HepG2 (cell line): ENCODE data around the gene CCDC30. TPM values are rescaled to one million over a fixed set of nuclear protein-coding genes. Genes with fewer than 3 reads are reported as not detected.

Experiments
- ATAC-seq: fragments of 200-7000 bp; cut with Tn5 transposase; 3 replicates; pipeline ENCODE4 v1.9.1; 2020; ENCODE audit warnings: mild to moderate bottlenecking, moderate library complexity
- BruUV-seq: library from RNA; stranded (reverse); fragments of 400-500 nt; replicated peaks from 2 replicates; lab custom pipeline; 2021; lab: Mats Ljungman, UMichigan
- CTCF ChIA-PET: fragments of 300-600 bp; formaldehyde crosslinking; extraction: SDS; loops from one replicate; lab custom pipeline; 2021; ENCODE audit warnings: low total read pairs, inconsistent platforms, low intra/inter-chr PET ratio; lab: Yijun Ruan, JAX
- POLR2A ChIA-PET: fragments of 350-600 bp; sonication (Branson Sonifier 250); formaldehyde crosslinking; loops from one replicate; lab custom pipeline; 2020; ENCODE audit warnings: antibody characterized with exemption, inconsistent platforms; lab: Yijun Ruan, JAX
- DNase-seq: peaks from one replicate; pipeline ENCODE4 v3.0.0-alpha.2; 2015; ENCODE audit warnings: low spot score
- FAIRE-seq: peaks from 3 replicates; lab custom pipeline; 2011; peaks lifted over from hg19 to GRCh38; lab: Jason Lieb, UNC
- H2AFZ ChIP-seq: one replicate; pipeline ENCODE4 v1.6.1; 2011; ENCODE audit warnings: low read length, inconsistent platforms
- H3K27ac ChIP-seq: fragments of 300-600 bp; 3 replicates; pipeline ENCODE4 v1.8.0; 2011; ENCODE audit warnings: mixed run types, mild to moderate bottlenecking, mixed read lengths, low read length, inconsistent platforms; ENCODE audit not compliant: insufficient read depth; ENCODE audit errors: extremely low read length
- H3K27me3 ChIP-seq, 2 experiments: fragments of 200-600 bp in 1 of 2; 2 replicates in 1 of 2; 3 replicates in 1 of 2; pipeline versions ENCODE4 v1.6.0 to v1.8.0; 2011; ENCODE audit warnings: low read length in 2 of 2, mild to moderate bottlenecking in 2 of 2, moderate library complexity in 2 of 2, inconsistent platforms in 1 of 2; ENCODE audit not compliant: insufficient read depth in 2 of 2, control insufficient read depth in 1 of 2
- H3K36me3 ChIP-seq, 2 experiments: fragments of 200-600 bp in 1 of 2; replicated peaks in 1 of 2; 2 replicates in 1 of 2; 3 replicates in 1 of 2; pipeline versions ENCODE4 v1.5.1 to v1.8.0; 2011; ENCODE audit warnings: low read length in 2 of 2, inconsistent platforms in 1 of 2; ENCODE audit not compliant: insufficient read depth in 2 of 2, control insufficient read depth in 1 of 2
- H3K4me1 ChIP-seq: 2 replicates; pipeline ENCODE4 v1.5.1; 2012; ENCODE audit warnings: low read length, inconsistent platforms; ENCODE audit not compliant: insufficient read depth
- H3K4me2 ChIP-seq: 2 replicates; pipeline ENCODE4 v1.6.0; 2011; ENCODE audit warnings: low read depth, low read length, inconsistent platforms
- H3K4me3 ChIP-seq, 3 experiments: fragments of 200-600 bp in 1 of 3; sonication (generic), shearing (Covaris generic) in 1 of 3; replicated peaks in 1 of 3; 2 replicates each; pipeline ENCODE4 v1.5.1; 2011 to 2016; ENCODE audit warnings: low read length in 3 of 3, inconsistent platforms in 2 of 3, low read depth in 2 of 3, mild to moderate bottlenecking in 2 of 3, control low read depth in 1 of 3, mixed read lengths in 1 of 3; ENCODE audit not compliant: insufficient read depth in 1 of 3
- H3K79me2 ChIP-seq: one replicate; pipeline ENCODE4 v1.6.1; 2011; ENCODE audit warnings: low read length, inconsistent platforms; ENCODE audit not compliant: insufficient read depth
- H3K9ac ChIP-seq: 2 replicates; pipeline ENCODE4 v1.6.0; 2011; ENCODE audit warnings: mild to moderate bottlenecking, low read depth, low read length, inconsistent platforms; ENCODE audit not compliant: insufficient read depth
- H3K9me3 ChIP-seq: 2 replicates; pipeline ENCODE4 v1.5.1; 2012; ENCODE audit warnings: mild to moderate bottlenecking, low read length
- H4K20me1 ChIP-seq: 2 replicates; pipeline ENCODE4 v1.6.0; 2011; ENCODE audit warnings: inconsistent platforms, mild to moderate bottlenecking, low read length, moderate library complexity; ENCODE audit not compliant: insufficient read depth
- ARNTL ChIP-seq: sonication (generic); formaldehyde crosslinking; IDR thresholded peaks from 2 replicates; pipeline ENCODE4 v1.4.0; 2020; ENCODE audit warnings: mild to moderate bottlenecking, missing genetic modification reagents
- HHEX ChIP-seq: IDR thresholded peaks from 2 replicates; pipeline ENCODE4 v1.6.1; 2016; ENCODE audit warnings: control low read depth
- KLF12 ChIP-seq: sonication (generic); formaldehyde crosslinking; IDR thresholded peaks from 2 replicates; pipeline ENCODE4 v1.4.0; 2020; ENCODE audit warnings: missing genetic modification reagents, borderline replicate concordance
- PLRG1 ChIP-seq: fragments of 450-650 bp; conservative IDR thresholded peaks from 2 replicates; pipeline ENCODE4 v1.6.1; 2016
- RAD51 ChIP-seq: fragments of 450-650 bp; IDR thresholded peaks from 2 replicates; pipeline ENCODE4 v1.6.1; 2016; ENCODE audit warnings: borderline replicate concordance
- RFXANK ChIP-seq: IDR thresholded peaks from 2 replicates; pipeline ENCODE4 v1.6.1; 2016
- ZC3H4 ChIP-seq: sonication (generic); formaldehyde crosslinking; IDR thresholded peaks from 2 replicates; pipeline ENCODE4 v1.4.0; 2020; ENCODE audit warnings: missing genetic modification reagents, borderline replicate concordance
- ZFP36L2 ChIP-seq: sonication (generic); formaldehyde crosslinking; IDR thresholded peaks from 2 replicates; pipeline ENCODE4 v1.4.0; 2020; ENCODE audit warnings: missing genetic modification reagents
- ZNF7 ChIP-seq: IDR thresholded peaks from 2 replicates; pipeline ENCODE4 v1.6.1; 2016; ENCODE audit warnings: missing biosample characterization, missing genetic modification reagents
- ZSCAN12 ChIP-seq: sonication (generic); formaldehyde crosslinking; IDR thresholded peaks from 2 replicates; pipeline ENCODE4 v1.9.0; 2021; ENCODE audit warnings: mild to moderate bottlenecking, missing genetic modification reagents
- WGBS: methylation state at CpG from one replicate; pipeline ENCODE4 v1.1.6; 2017; ENCODE audit warnings: low lambda C conversion rate; 5-methylcytosine and 5-hydroxymethylcytosine counted together
- in situ Hi-C: cut with HindIII; loops from 2 replicates; pipeline ENCODE4 v1.10.0; 2017; ENCODE audit warnings: low pct_unique_long_range_greater_than_20kb; ENCODE audit not compliant: extremely low pct_ligation_motif_present
- intact Hi-C: fragments of 100-400 bp; cut with micrococcal nuclease; formaldehyde crosslinking; loops from one replicate; pipeline ENCODE4 v1.10.0; 2022; ENCODE audit not compliant: unreplicated experiment
- polyA plus RNA-seq, 8 experiments: library from polyadenylated mRNA; depleted of rRNA in 3 of 8; stranded (reverse) in 7 of 8; unstranded in 1 of 8; fragments of >200 nt; fragmentation: Illumina TruSeq in 4 of 8; extraction: Trizol in 4 of 8; gene quantifications; 2 replicates each; pipeline versions ENCODE4 v1.2.1 to v1.2.3, GENCODE V29; 2011 to 2016; ENCODE audit warnings: low read depth in 4 of 8, missing spikeins in 1 of 8, mixed read lengths in 1 of 8; ENCODE audit not compliant: insufficient read depth in 1 of 8
- total RNA-seq, 5 experiments: library from RNA; depleted of rRNA; stranded (reverse); fragments of >200 nt; fragmentation: Illumina TruSeq; extraction: Trizol; gene quantifications; 2 replicates each; pipeline ENCODE4 v1.2.3, GENCODE V29; 2016; ENCODE audit warnings: low read depth in 1 of 5
- TF ChIP-seq, protein P1 (sequence below): IDR thresholded peaks from 2 replicates; pipeline ENCODE4 v1.6.1; 2018; ENCODE audit warnings: missing genetic modification reagents
- TF ChIP-seq, protein P2 (sequence below): sonication (generic); formaldehyde crosslinking; IDR thresholded peaks from 2 replicates; pipeline ENCODE4 v1.5.0; 2020; ENCODE audit warnings: missing genetic modification reagents, mild to moderate bottlenecking, borderline replicate concordance
- TF ChIP-seq, protein P3 (sequence below): sonication (generic); formaldehyde crosslinking; IDR thresholded peaks from 2 replicates; pipeline ENCODE4 v1.8.1; 2023; ENCODE audit warnings: mild to moderate bottlenecking, inconsistent platforms, moderate library complexity, missing genetic modification reagents, borderline replicate concordance
- TF ChIP-seq, protein P4 (sequence below): sonication (generic); formaldehyde crosslinking; IDR thresholded peaks from 2 replicates; pipeline ENCODE4 v1.4.0; 2020; ENCODE audit warnings: missing genetic modification reagents

The CCDC30 gene
- total and polyA plus RNA-seq, 2 of the 13 experiments (the other 11 are each of a cell fraction or from before 2014, with no cell fraction given) = 0.25 to 0.77 TPM

DNA sequence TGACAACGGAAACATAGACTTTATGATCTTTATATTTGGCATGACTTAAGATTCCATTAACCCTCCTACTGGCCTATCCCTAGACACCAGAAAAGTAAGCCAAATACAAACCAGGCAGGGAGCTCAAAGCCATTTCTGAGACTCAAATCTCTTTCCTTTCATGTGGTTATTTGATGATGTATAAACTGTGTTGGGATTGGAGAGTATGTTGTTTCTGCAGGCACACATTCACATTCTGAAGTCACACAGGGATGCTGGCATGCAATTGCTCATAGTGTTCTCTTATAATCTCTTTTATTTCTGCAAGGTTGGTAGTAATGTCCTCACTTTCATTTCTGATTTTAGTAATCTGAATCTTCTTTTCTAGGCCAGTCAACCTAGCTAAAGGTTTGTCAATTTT is 13.0 kb upstream of the CCDC30 start:
- H3K4me2 ChIP-seq = no peak overlapping the region
- FAIRE-seq (no peak), DNase-seq (no peak), ATAC-seq (no peak)
- CTCF ChIA-PET = no interaction called here
- H3K9me3 ChIP-seq = no peaks in the 10 kb centered on the region
- no peak overlapping the region for H3K27ac ChIP-seq
- no peaks in the 10 kb centered on the region for H4K20me1 ChIP-seq
- H3K36me3 ChIP-seq = no peaks in the 10 kb centered on the region
- peaks cover 10% of the 10 kb centered on the region for H3K4me1 ChIP-seq
- intact Hi-C loops = no loop called here
- 67% methylated on average over 1 of the region's 1 CpG for WGBS
- in situ Hi-C loops = no loop called here
- TF ChIP-seq ZC3H4 (CRISPR knock-in tag) (no peak), HHEX (CRISPR knock-in tag) (no peak), ARNTL (CRISPR knock-in tag) (no peak)
- TF ChIP-seq, protein P1, sequence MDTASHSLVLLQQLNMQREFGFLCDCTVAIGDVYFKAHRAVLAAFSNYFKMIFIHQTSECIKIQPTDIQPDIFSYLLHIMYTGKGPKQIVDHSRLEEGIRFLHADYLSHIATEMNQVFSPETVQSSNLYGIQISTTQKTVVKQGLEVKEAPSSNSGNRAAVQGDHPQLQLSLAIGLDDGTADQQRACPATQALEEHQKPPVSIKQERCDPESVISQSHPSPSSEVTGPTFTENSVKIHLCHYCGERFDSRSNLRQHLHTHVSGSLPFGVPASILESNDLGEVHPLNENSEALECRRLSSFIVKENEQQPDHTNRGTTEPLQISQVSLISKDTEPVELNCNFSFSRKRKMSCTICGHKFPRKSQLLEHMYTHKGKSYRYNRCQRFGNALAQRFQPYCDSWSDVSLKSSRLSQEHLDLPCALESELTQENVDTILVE (CRISPR knock-in tag) = no peak
- H2AFZ ChIP-seq = no peak overlapping the region
- BruUV-seq = no TSS peak
- no peaks in the 10 kb centered on the region for H3K79me2 ChIP-seq
- peaks cover 3% of the 10 kb centered on the region in 2 experiments; a peak in 2 of 5 replicates for H3K27me3 ChIP-seq
- no peak overlapping the region for H3K4me3 ChIP-seq
- POLR2A ChIA-PET = no interaction called here
- no peak overlapping the region for H3K9ac ChIP-seq

DNA sequence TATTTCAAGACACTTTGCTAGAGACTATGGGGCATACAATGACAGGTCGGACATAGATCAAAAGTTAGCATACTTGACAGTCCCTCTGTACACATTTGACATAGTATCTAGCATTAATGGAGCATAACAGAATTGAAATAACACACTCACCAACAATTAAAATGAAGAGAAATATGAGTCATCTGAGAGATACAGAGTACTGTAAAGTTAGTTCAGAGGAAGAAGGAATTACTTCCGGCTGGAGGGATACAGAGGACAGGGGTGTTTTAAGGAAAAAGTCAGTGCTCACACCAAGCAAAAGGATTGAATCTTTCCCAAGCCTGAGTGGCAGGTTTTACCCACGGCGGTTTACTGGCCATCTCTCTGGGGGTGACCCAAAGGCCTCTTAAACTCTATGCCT is 9.7 kb upstream of the CCDC30 start:
- intact Hi-C loops = no loop called here
- H3K9me3 ChIP-seq = no peaks in the 10 kb centered on the region
- H3K79me2 ChIP-seq = peaks cover 10% of the 10 kb centered on the region
- peaks cover under 1% of the 10 kb centered on the region in 2 experiments; a peak in 2 of 5 replicates for H3K27me3 ChIP-seq
- no peak overlapping the region for H2AFZ ChIP-seq
- no peak for DNase-seq
- no peak for ATAC-seq
- CTCF ChIA-PET = no interaction called here
- no peak overlapping the region for H3K9ac ChIP-seq
- H4K20me1 ChIP-seq = no peaks in the 10 kb centered on the region
- TF ChIP-seq ZFP36L2 (CRISPR knock-in tag) (no peak), ZNF7 (CRISPR knock-in tag) (no peak), ZSCAN12 (CRISPR knock-in tag) (no peak), KLF12 (CRISPR knock-in tag) (no peak), PLRG1 (no peak), RFXANK (CRISPR knock-in tag) (no peak), RAD51 (no peak)
- TF ChIP-seq, protein P2, sequence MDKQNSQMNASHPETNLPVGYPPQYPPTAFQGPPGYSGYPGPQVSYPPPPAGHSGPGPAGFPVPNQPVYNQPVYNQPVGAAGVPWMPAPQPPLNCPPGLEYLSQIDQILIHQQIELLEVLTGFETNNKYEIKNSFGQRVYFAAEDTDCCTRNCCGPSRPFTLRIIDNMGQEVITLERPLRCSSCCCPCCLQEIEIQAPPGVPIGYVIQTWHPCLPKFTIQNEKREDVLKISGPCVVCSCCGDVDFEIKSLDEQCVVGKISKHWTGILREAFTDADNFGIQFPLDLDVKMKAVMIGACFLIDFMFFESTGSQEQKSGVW (CRISPR knock-in tag) = no peak
- TF ChIP-seq, protein P3, sequence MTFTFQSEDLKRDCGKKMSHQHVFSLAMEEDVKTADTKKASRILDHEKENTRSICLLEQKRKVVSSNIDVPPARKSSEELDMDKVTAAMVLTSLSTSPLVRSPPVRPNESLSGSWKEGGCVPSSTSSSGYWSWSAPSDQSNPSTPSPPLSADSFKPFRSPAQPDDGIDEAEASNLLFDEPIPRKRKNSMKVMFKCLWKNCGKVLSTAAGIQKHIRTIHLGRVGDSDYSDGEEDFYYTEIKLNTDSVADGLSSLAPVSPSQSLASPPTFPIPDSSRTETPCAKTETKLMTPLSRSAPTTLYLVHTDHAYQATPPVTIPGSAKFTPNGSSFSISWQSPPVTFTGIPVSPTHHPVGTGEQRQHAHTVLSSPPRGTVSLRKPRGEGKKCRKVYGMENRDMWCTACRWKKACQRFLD = no peak
- TF ChIP-seq, protein P4, sequence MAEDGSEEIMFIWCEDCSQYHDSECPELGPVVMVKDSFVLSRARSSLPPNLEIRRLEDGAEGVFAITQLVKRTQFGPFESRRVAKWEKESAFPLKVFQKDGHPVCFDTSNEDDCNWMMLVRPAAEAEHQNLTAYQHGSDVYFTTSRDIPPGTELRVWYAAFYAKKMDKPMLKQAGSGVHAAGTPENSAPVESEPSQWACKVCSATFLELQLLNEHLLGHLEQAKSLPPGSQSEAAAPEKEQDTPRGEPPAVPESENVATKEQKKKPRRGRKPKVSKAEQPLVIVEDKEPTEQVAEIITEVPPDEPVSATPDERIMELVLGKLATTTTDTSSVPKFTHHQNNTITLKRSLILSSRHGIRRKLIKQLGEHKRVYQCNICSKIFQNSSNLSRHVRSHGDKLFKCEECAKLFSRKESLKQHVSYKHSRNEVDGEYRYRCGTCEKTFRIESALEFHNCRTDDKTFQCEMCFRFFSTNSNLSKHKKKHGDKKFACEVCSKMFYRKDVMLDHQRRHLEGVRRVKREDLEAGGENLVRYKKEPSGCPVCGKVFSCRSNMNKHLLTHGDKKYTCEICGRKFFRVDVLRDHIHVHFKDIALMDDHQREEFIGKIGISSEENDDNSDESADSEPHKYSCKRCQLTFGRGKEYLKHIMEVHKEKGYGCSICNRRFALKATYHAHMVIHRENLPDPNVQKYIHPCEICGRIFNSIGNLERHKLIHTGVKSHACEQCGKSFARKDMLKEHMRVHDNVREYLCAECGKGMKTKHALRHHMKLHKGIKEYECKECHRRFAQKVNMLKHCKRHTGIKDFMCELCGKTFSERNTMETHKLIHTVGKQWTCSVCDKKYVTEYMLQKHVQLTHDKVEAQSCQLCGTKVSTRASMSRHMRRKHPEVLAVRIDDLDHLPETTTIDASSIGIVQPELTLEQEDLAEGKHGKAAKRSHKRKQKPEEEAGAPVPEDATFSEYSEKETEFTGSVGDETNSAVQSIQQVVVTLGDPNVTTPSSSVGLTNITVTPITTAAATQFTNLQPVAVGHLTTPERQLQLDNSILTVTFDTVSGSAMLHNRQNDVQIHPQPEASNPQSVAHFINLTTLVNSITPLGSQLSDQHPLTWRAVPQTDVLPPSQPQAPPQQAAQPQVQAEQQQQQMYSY (CRISPR knock-in tag) = no peak
- TF ChIP-seq, all 625 proteins: peak for 0
- Histone ChIP-seq H3K27ac (no peak overlapping the region), H3K4me1 (peaks cover 33% of the 10 kb centered on the region), H3K4me2 (no peak overlapping the region), H3K4me3 (no peak overlapping the region), H3K36me3 (peaks cover 0 to 1% of the 10 kb centered on the region in 2 experiments; a peak in 1 of 5 replicates)
- BruUV-seq = no TSS peak
- FAIRE-seq = no peak
- POLR2A ChIA-PET = no interaction called here
- 58% methylated on average over 4 of the region's 4 CpGs for WGBS
- in situ Hi-C loops = no loop called here
